HG02588 (cell line): ENCODE results near the gene C1orf50.
"Not testable (repeated sequence)": the region's sequence is repeated elsewhere in the genome, so short reads cannot be mapped to it uniquely, and the experiment has no call there.

ENCODE experiments used
- ATAC-seq: cut with Tn5 transposase; IDR thresholded peaks from one replicate; pipeline ENCODE4 v1.9.1; 2021; ENCODE audit warnings: mild to moderate bottlenecking, moderate library complexity; ENCODE audit not compliant: unreplicated experiment

Gene C1orf50

GRCh38 chr1:42739753-42740700, 27.0 kb upstream of the C1orf50 start, which contains the start of gene CLDN19:
Gene CLDN19, minus strand, starts transcription at chr1:42740236. Its CDS starts 173 bp downstream, at chr1:42740063.
- ATAC-seq, result no peak

- no peak for ATAC-seq
Observed at GRCh38 chr1:42740851-42741580, 26.0 kb upstream of the C1orf50 start.

GRCh38 chr1:42741706-42742105, 25.3 kb upstream of the C1orf50 start:
- no peak for ATAC-seq

- no peak for ATAC-seq
Observed at GRCh38 chr1:42742141-42742540, 24.9 kb upstream of the C1orf50 start.

GRCh38 chr1:42742617-42743316, 24.3 kb upstream of the C1orf50 start:
- no peak for ATAC-seq

GRCh38 chr1:42743317-42744147, 23.5 kb upstream of the C1orf50 start:
- no peak for ATAC-seq

- no peak for ATAC-seq
Observed at GRCh38 chr1:42744148-42744413, 23.0 kb upstream of the C1orf50 start.

- no peak for ATAC-seq
Observed at GRCh38 chr1:42745851-42746250, 21.2 kb upstream of the C1orf50 start.

- ATAC-seq, result no peak
Observed at GRCh38 chr1:42746436-42747105, 20.5 kb upstream of the C1orf50 start.

- no peak for ATAC-seq
Observed at GRCh38 chr1:42747125-42747524, 19.9 kb upstream of the C1orf50 start.

- ATAC-seq, result no peak
Observed at GRCh38 chr1:42748021-42748420, 19.0 kb upstream of the C1orf50 start.

GRCh38 chr1:42748461-42749410, 18.3 kb upstream of the C1orf50 start:
- no peak for ATAC-seq

GRCh38 chr1:42750041-42750440, 17.0 kb upstream of the C1orf50 start:
- ATAC-seq, result no peak

- not testable (repeated sequence) for ATAC-seq
Observed at GRCh38 chr1:42751511-42752070, 15.5 kb upstream of the C1orf50 start.

- ATAC-seq, result no peak
Observed at GRCh38 chr1:42752284-42752683, 14.8 kb upstream of the C1orf50 start.

- no peak for ATAC-seq
Observed at GRCh38 chr1:42753070-42753469, 14.0 kb upstream of the C1orf50 start.

GRCh38 chr1:42756956-42757891, 9.8 kb upstream of the C1orf50 start:
- no peak for ATAC-seq

GRCh38 chr1:42757892-42758275, 9.2 kb upstream of the C1orf50 start:
- no peak for ATAC-seq
